ENCODE measurements around the gene PLD6. TPM values are rescaled to one million over a fixed set of nuclear protein-coding genes. Genes with fewer than 3 reads are reported as not detected.

PLD6 gene
- total RNA-seq, 4 donors from 2014 or later: 1.9 to 5.1 (median 2.7) TPM

DNA sequence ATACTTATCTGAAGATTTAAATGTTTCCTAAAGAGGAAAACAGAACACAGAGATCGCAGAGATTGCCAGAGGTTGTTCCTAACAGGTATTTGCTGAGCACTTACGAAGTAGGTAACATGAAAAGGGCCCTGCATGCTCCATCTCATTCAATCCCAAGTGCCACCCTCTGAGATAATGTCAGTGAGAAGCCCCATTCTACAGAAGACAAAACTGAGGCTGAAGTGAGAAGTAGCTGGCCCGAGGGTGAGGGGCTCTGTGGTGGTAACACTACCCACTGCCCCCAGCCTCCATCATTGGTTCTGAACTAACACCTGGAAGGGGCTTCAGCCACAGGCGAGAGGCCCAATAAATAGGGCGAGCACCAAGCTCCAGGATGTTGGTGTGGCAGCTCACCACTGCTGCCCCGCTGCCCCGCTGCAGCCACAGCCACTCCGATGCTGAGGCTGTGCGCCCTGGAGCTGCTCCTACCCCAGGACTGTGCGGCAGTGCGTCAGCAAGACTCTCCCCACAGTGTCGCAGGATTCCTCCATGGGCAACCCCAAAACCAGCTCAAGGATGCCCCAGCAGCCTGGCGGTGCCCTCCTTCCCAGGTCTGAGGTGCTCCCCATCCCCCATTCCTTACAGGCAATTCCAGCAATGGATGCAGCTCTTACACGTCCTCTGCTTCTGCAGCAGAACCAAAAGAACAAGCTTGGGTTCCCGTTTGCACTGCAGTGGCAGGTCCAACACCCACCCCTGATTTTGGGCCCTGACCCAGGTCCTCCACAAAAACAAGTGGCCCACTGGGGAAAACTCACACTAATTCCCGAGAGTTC lies 20.5 kb upstream of the PLD6 start:
- in situ Hi-C loops (cut with MboI; ENCODE audit: low sequenced_read_pairs in 4 of 4) (no loop called here), intact Hi-C loops (cut with DNase I; ENCODE audit: low total_unique reads) (no loop called here)
- Histone ChIP-seq H3K4me3 (no peak overlapping the region), H3K27me3 (no peaks in the 10 kb centered on the region), H3K4me1 (peaks cover 19 to 27% of the 10 kb centered on the region in 2 donors), H3K36me3 (peaks cover 0 to 97% of the 10 kb centered on the region in 2 donors), H3K27ac (no peak overlapping the region), H3K9me3 (no peaks in the 10 kb centered on the region)
- ATAC-seq (no peak), DNase-seq (no peak)
- TF ChIP-seq, protein P1, sequence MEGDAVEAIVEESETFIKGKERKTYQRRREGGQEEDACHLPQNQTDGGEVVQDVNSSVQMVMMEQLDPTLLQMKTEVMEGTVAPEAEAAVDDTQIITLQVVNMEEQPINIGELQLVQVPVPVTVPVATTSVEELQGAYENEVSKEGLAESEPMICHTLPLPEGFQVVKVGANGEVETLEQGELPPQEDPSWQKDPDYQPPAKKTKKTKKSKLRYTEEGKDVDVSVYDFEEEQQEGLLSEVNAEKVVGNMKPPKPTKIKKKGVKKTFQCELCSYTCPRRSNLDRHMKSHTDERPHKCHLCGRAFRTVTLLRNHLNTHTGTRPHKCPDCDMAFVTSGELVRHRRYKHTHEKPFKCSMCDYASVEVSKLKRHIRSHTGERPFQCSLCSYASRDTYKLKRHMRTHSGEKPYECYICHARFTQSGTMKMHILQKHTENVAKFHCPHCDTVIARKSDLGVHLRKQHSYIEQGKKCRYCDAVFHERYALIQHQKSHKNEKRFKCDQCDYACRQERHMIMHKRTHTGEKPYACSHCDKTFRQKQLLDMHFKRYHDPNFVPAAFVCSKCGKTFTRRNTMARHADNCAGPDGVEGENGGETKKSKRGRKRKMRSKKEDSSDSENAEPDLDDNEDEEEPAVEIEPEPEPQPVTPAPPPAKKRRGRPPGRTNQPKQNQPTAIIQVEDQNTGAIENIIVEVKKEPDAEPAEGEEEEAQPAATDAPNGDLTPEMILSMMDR (IDR thresholded peaks at IDR 0.05 in 4 of 5, conservative IDR thresholded peaks at IDR 0.05 in 1 of 5): no peak
- no peak for TF ChIP-seq POLR2A (IDR thresholded peaks at IDR 0.05)

DNA sequence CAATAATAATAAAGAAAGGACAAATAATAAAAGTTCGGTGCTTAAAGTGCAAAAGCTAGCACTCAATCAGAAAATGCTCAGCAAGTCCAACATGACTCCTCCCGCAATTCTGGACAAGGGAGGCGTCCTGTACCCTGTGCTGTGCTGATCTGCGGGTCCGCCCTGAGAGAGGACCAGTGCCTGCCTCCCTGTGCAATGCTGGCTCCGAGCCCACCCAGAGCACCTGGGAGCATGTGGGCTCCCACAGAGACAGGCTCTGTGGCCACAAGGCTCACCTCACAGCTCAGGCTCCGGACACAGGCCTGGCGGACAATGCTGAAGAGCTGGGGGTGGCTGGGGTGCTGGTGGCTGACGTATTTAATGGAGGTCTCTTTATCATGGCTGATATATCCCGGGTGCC lies 19.8 kb upstream of the PLD6 start:
- H3K9me3 ChIP-seq: no peaks in the 10 kb centered on the region
- peaks cover 19 to 27% of the 10 kb centered on the region in 2 donors for H3K4me1 ChIP-seq
- DNase-seq: no peak
- no peaks in the 10 kb centered on the region for H3K27me3 ChIP-seq
- TF ChIP-seq, protein P1 (IDR thresholded peaks at IDR 0.05 in 4 of 5, conservative IDR thresholded peaks at IDR 0.05 in 1 of 5): no peak
- TF ChIP-seq POLR2A (IDR thresholded peaks at IDR 0.05): no peak
- peaks cover 0 to 97% of the 10 kb centered on the region in 2 donors for H3K36me3 ChIP-seq
- H3K4me3 ChIP-seq: no peak overlapping the region
- no peak overlapping the region for H3K27ac ChIP-seq
- intact Hi-C loops (cut with DNase I; ENCODE audit: low total_unique reads): no loop called here
- in situ Hi-C loops (cut with MboI; ENCODE audit: low sequenced_read_pairs in 4 of 4): no loop called here
- ATAC-seq: no peak

DNA sequence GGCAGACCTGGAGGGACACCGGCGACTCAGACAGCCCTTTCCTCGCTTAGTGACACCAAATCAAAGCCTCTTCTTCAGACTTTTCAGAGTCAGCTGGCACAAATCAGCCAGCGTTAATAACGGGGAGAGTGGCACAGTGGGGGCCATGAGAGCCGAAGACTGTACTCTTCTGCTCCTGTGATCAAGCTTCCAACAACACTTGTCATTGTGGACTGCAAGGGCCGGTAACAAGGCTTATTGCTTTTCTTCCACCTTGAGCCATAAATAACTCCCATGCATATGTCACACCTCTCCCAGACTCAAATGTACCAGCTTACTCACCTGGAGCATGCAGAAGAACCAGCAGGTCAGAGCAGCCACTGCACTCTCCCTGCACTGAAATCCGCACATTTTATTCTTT lies 18.0 kb upstream of the PLD6 start:
- TF ChIP-seq, protein P1 (IDR thresholded peaks at IDR 0.05 in 4 of 5, conservative IDR thresholded peaks at IDR 0.05 in 1 of 5): no peak
- no peak for TF ChIP-seq POLR2A (IDR thresholded peaks at IDR 0.05)
- Histone ChIP-seq H3K9me3 (no peaks in the 10 kb centered on the region), H3K36me3 (peaks cover 0 to 98% of the 10 kb centered on the region in 2 donors), H3K4me1 (peaks cover 8 to 14% of the 10 kb centered on the region in 2 donors), H3K27me3 (no peaks in the 10 kb centered on the region), H3K4me3 (no peak overlapping the region), H3K27ac (no peak overlapping the region)
- in situ Hi-C loops (cut with MboI; ENCODE audit: low sequenced_read_pairs in 4 of 4): no loop called here
- no peak for DNase-seq
- no peak for ATAC-seq
- intact Hi-C loops (cut with DNase I; ENCODE audit: low total_unique reads): no loop called here

DNA sequence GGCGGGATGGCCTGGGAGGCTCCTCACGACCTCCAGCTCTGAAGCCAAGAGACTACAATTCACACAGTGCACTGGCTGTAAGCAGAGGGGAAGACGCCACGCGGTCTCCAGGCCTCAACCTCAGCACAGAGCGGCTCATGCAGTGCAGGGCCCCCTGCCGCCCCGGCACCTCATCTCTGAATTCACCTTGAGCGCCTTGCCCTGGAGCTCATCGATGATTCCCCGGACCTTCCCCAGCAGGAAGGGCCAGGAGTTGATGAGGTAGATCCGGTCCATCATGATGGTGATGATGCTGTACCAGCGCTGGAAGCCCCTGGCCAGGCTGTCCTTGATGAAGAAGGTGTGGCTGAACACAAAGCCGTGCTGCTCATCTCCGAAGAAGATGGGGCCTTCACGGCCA lies 17.6 kb upstream of the PLD6 start:
- DNase-seq: no peak
- no peaks in the 10 kb centered on the region for H3K27me3 ChIP-seq
- no peak for TF ChIP-seq POLR2A (IDR thresholded peaks at IDR 0.05)
- TF ChIP-seq, protein P1 (IDR thresholded peaks at IDR 0.05 in 4 of 5, conservative IDR thresholded peaks at IDR 0.05 in 1 of 5): no peak
- ATAC-seq: no peak
- in situ Hi-C loops (cut with MboI; ENCODE audit: low sequenced_read_pairs in 4 of 4) (no loop called here), intact Hi-C loops (cut with DNase I; ENCODE audit: low total_unique reads) (no loop called here)
- H3K9me3 ChIP-seq: no peaks in the 10 kb centered on the region
- no peak overlapping the region for H3K4me3 ChIP-seq
- H3K36me3 ChIP-seq: peaks cover 0 to 98% of the 10 kb centered on the region in 2 donors
- peaks cover 4 to 10% of the 10 kb centered on the region in 2 donors for H3K4me1 ChIP-seq
- H3K27ac ChIP-seq: no peak overlapping the region
